OCI-LY3 (cell line): ENCODE measurements around the gene AHCYL1.
"Not testable (repeated sequence)": the region's sequence is repeated elsewhere in the genome, so short reads cannot be mapped to it uniquely, and the experiment has no call there.

ENCODE experiments used
- H2AFZ ChIP-seq: fragments of 200-600, 300-600 bp; shearing (Covaris generic); 2 replicates; pipeline ENCODE4 v1.6.0; 2014; ENCODE audit warnings: antibody characterized with exemption, low read depth, low read length
- H3K27ac ChIP-seq: fragments of 200-600, 300-600 bp; sonication (generic); 2 replicates; pipeline ENCODE4 v1.5.1; 2014; ENCODE audit warnings: mild to moderate bottlenecking, low read length, moderate library complexity, mixed read lengths
- H3K27me3 ChIP-seq: fragments of 200-600, 300-600 bp; sonication (generic); 2 replicates; pipeline ENCODE4 v1.6.1; 2014; ENCODE audit warnings: low read depth, low read length, mixed read lengths
- H3K36me3 ChIP-seq: fragments of 200-600, 300-600 bp; sonication (generic); replicated peaks from 2 replicates; pipeline ENCODE3; 2014; ENCODE audit warnings: low read depth, low read length, mixed read lengths
- H3K4me1 ChIP-seq: fragments of 300-600, 200-600 bp; sonication (generic); 2 replicates; pipeline ENCODE4 v1.6.1; 2014; ENCODE audit warnings: low read length, mixed read lengths
- H3K4me2 ChIP-seq: fragments of 200-600, 300-600 bp; sonication (generic); 2 replicates; pipeline ENCODE4 v1.6.1; 2014; ENCODE audit warnings: low read length, mixed read lengths
- H3K4me3 ChIP-seq: fragments of 300-600, 200-600 bp; sonication (generic); 2 replicates; pipeline ENCODE4 v1.5.1; 2014; ENCODE audit warnings: antibody characterized with exemption, mild to moderate bottlenecking, low read length, moderate library complexity
- H3K79me2 ChIP-seq: fragments of 300-600, 200-600 bp; shearing (Covaris generic); 2 replicates; pipeline ENCODE4 v1.6.1; 2014; ENCODE audit warnings: mild to moderate bottlenecking, low read length, mixed read lengths
- H3K9ac ChIP-seq: fragments of 300-600, 200-600 bp; shearing (Covaris generic); 2 replicates; pipeline ENCODE4 v1.6.0; 2014; ENCODE audit warnings: mild to moderate bottlenecking, low read length, moderate library complexity
- H3K9me3 ChIP-seq: fragments of 200-600, 300-600 bp; shearing (Covaris generic); 2 replicates; pipeline ENCODE4 v1.6.1; 2014; ENCODE audit warnings: low read length, mixed read lengths; ENCODE audit not compliant: insufficient read depth
- H4K20me1 ChIP-seq: fragments of 200-600, 300-600 bp; sonication (generic); 2 replicates; pipeline ENCODE4 v1.6.1; 2016; ENCODE audit warnings: low read length, mixed read lengths; ENCODE audit not compliant: insufficient read depth
- EZH2phosphoT487 ChIP-seq: fragments of 200-600 bp; shearing (Covaris generic); IDR thresholded peaks from 2 replicates; pipeline ENCODE4 v1.6.1; 2018; ENCODE audit warnings: antibody characterized with exemption, mixed run types, low read depth
- TF ChIP-seq, protein P1 (sequence below): fragments of 200-600, 300-600 bp; sonication (generic); IDR thresholded peaks from 2 replicates; pipeline ENCODE4 v1.5.1; 2014; ENCODE audit warnings: antibody characterized with exemption, low read length, low read depth

Gene AHCYL1

DNA sequence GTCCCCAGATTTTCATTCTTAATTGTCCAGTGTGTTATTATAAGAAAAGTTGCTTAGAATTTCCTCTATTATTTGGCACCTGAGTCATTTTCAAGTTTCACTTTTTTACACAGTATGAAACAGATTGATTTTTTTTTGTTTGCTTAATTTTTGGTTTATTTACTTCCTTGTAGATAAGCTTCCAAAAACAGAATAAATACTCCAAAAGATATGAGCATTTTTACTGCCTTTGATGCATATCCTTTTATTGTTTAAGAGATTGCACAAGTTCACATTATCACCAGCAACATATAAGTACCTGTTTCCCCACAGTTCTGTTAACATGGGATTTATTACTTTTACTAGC is 36.3 kb upstream of the AHCYL1 start:
- Histone ChIP-seq H3K79me2 (no peaks in the 10 kb centered on the region), H2AFZ (no peak overlapping the region), H3K27me3 (no peaks in the 10 kb centered on the region), H3K4me1 (peaks cover 9% of the 10 kb centered on the region), H3K4me2 (no peak overlapping the region), H3K4me3 (no peak overlapping the region), H3K27ac (no peak overlapping the region), H3K9ac (no peak overlapping the region), H4K20me1 (no peaks in the 10 kb centered on the region), H3K36me3 (no peaks in the 10 kb centered on the region), H3K9me3 (no peaks in the 10 kb centered on the region)
- TF ChIP-seq, protein P1, sequence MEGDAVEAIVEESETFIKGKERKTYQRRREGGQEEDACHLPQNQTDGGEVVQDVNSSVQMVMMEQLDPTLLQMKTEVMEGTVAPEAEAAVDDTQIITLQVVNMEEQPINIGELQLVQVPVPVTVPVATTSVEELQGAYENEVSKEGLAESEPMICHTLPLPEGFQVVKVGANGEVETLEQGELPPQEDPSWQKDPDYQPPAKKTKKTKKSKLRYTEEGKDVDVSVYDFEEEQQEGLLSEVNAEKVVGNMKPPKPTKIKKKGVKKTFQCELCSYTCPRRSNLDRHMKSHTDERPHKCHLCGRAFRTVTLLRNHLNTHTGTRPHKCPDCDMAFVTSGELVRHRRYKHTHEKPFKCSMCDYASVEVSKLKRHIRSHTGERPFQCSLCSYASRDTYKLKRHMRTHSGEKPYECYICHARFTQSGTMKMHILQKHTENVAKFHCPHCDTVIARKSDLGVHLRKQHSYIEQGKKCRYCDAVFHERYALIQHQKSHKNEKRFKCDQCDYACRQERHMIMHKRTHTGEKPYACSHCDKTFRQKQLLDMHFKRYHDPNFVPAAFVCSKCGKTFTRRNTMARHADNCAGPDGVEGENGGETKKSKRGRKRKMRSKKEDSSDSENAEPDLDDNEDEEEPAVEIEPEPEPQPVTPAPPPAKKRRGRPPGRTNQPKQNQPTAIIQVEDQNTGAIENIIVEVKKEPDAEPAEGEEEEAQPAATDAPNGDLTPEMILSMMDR: no peak
- TF ChIP-seq EZH2phosphoT487: no peak

DNA sequence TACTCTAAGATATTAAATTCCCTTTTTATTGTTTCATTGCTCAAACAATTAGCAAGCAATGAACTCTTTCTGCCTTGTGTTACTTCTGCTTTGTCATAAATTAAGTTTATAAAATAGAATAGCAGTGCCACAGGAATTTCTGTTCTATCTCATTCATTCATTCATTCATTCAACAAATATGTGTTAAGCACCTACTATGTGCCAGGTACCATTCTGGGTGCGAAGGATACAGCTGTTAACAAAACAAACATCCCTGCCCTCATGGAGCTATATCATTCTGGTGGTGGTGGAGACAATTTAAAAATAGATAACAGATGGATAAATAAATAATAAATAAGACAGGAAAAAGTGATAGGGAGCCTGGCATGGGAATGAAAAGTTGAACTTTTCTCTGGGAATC is 34.5 kb upstream of the AHCYL1 start:
- no peaks in the 10 kb centered on the region for H3K9me3 ChIP-seq
- no peak overlapping the region for H2AFZ ChIP-seq
- H3K36me3 ChIP-seq: no peaks in the 10 kb centered on the region
- H3K27me3 ChIP-seq: no peaks in the 10 kb centered on the region
- H3K27ac ChIP-seq: no peak overlapping the region
- no peak overlapping the region for H3K9ac ChIP-seq
- no peak overlapping the region for H3K4me3 ChIP-seq
- no peaks in the 10 kb centered on the region for H3K79me2 ChIP-seq
- peaks cover 9% of the 10 kb centered on the region for H3K4me1 ChIP-seq
- no peak overlapping the region for H3K4me2 ChIP-seq
- H4K20me1 ChIP-seq: no peaks in the 10 kb centered on the region
- TF ChIP-seq, protein P1: no peak
- no peak for TF ChIP-seq EZH2phosphoT487

DNA sequence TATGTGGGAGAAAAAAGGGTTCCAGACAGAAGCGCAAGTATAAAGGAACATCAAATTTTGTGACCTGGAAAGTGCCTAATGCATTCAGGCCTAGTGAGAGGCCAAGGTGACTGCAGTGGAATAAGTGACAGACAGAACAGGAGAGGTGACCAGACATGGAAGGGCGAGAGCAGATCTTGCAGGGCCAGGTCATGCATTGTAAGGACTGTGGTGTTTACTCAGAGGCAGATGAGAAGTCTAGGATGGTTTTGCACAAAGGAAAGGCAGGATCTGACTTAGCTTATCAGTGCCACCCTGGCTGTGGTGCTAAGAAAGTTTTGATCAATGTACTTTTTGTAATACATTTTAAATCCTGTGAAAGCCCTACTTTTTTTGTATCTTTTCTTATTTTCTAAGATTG is 34.1 kb upstream of the AHCYL1 start:
- no peak for TF ChIP-seq EZH2phosphoT487
- TF ChIP-seq, protein P1: no peak
- H4K20me1 ChIP-seq: no peaks in the 10 kb centered on the region
- H3K9ac ChIP-seq: no peak overlapping the region
- peaks cover 9% of the 10 kb centered on the region for H3K4me1 ChIP-seq
- H3K79me2 ChIP-seq: no peaks in the 10 kb centered on the region
- H3K4me2 ChIP-seq: no peak overlapping the region
- H3K27ac ChIP-seq: no peak overlapping the region
- H3K36me3 ChIP-seq: no peaks in the 10 kb centered on the region
- H2AFZ ChIP-seq: no peak overlapping the region
- H3K9me3 ChIP-seq: no peaks in the 10 kb centered on the region
- no peak overlapping the region for H3K4me3 ChIP-seq
- H3K27me3 ChIP-seq: no peaks in the 10 kb centered on the region

DNA sequence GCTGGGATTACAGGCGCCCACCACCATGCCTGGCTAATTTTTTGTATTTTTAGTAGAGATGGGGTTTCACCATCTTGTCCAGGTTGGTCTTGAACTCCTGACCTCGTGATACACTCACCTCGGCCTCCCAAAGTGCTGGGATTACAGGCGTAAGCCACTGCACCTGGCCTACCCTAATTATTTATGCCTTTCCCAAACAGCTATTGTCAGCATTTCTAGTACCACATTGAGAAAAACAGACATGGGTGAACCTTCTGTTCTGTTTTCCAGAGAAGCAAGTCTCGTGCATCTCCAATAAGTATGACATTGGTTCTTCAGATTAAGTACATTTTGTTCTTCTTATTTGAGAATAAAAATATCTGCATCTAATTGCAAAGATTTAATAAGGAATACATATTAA is 33.1 kb upstream of the AHCYL1 start:
- H3K9me3 ChIP-seq, H3K9ac ChIP-seq, H3K4me3 ChIP-seq, H3K36me3 ChIP-seq, H3K27me3 ChIP-seq, H3K4me2 ChIP-seq, H3K79me2 ChIP-seq, H3K27ac ChIP-seq, H4K20me1 ChIP-seq, H2AFZ ChIP-seq, H3K4me1 ChIP-seq: not testable (repeated sequence)

DNA sequence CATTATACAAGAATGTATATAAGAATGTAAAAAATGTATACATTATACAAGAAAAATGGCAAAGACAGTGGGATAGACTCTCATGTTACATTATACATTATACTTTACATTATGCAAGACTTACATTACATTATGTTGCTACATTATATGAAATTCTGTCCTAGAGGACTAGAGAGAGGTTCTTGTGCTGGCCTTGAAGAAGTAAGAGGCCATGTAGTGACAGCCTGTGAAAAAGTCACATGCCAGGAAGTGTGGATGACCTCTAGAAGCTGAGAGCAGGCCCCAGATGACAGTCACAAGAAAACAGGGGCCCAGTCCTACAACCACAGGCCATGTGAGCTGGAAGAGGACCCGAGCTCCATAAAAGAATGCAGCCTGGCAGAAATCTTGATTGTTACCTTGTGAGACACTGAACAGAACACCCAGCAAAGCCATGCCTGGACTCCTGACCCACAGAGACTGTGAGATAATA is 30.5 kb upstream of the AHCYL1 start:
- H4K20me1 ChIP-seq: no peaks in the 10 kb centered on the region
- H3K9me3 ChIP-seq: no peaks in the 10 kb centered on the region
- no peak overlapping the region for H3K9ac ChIP-seq
- no peaks in the 10 kb centered on the region for H3K27me3 ChIP-seq
- no peak overlapping the region for H3K4me3 ChIP-seq
- no peaks in the 10 kb centered on the region for H3K4me1 ChIP-seq
- H3K36me3 ChIP-seq: no peaks in the 10 kb centered on the region
- no peaks in the 10 kb centered on the region for H3K79me2 ChIP-seq
- H3K4me2 ChIP-seq: no peak overlapping the region
- no peak overlapping the region for H2AFZ ChIP-seq
- no peak overlapping the region for H3K27ac ChIP-seq
- TF ChIP-seq, protein P1: no peak
- no peak for TF ChIP-seq EZH2phosphoT487
